GM19351 (cell line): ENCODE measurements around the gene ALPG.

ENCODE experiments used
- ATAC-seq: cut with Tn5 transposase; IDR thresholded peaks from one replicate; pipeline ENCODE4 v1.9.1; 2021; ENCODE audit warnings: mild to moderate bottlenecking, moderate library complexity; ENCODE audit not compliant: unreplicated experiment

Gene ALPG

DNA sequence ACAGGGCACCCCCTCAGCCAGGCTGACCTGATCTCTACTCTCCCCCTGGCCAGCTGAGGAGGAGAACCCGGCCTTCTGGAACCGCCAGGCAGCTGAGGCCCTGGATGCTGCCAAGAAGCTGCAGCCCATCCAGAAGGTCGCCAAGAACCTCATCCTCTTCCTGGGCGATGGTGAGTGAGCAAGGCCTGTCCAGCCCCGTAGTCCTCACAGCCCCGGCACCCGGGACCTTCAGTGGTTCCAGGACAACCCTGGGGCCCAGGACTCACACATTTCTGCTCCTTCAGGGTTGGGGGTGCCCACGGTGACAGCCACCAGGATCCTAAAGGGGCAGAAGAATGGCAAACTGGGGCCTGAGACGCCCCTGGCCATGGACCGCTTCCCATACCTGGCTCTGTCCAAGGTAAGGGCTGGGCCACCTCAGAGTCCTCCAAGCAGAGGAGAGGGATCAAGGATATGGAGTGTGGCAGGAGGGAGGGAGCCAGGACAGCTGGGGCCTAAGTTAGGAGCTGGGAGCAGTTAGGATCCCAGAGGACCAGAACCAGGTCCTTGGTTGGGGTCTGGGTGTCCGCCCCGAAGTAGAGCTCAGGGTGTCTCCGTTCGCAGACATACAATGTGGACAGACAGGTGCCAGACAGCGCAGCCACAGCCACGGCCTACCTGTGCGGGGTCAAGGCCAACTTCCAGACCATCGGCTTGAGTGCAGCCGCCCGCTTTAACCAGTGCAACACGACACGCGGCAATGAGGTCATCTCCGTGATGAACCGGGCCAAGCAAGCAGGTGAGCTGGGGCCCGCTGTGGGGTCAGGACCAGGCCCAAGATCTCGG is 49.9 kb downstream of the ALPG start:
- no peak for ATAC-seq

DNA sequence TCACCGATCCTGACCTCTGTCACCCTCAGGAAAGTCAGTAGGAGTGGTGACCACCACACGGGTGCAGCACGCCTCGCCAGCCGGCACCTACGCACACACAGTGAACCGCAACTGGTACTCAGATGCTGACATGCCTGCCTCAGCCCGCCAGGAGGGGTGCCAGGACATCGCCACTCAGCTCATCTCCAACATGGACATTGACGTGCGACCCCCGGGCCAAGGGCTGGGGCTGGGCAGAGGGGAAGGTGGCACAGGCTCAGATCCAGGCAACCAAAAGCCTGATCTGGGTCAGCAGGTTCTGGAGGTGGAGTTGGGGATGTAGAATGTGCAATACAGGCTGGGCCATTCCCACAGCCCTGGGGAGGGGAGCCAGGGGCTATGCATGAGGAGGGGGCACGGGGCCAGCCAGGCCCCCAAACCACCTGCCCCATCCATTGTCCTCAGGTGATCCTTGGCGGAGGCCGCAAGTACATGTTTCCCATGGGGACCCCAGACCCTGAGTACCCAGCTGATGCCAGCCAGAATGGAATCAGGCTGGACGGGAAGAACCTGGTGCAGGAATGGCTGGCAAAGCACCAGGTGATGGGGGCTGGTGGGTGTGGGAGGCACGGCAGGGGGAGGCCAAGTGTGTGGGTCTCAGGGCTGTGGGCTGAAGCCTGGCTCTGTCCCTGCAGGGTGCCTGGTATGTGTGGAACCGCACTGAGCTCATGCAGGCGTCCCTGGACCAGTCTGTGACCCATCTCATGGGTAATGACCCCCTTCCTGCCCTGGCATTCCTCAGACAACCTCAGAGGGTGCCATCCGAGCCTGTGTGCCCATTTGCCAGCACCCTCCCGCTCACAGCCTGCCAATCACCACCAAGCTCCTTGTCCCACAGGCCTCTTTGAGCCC is 50.7 kb downstream of the ALPG start:
- no peak for ATAC-seq

DNA sequence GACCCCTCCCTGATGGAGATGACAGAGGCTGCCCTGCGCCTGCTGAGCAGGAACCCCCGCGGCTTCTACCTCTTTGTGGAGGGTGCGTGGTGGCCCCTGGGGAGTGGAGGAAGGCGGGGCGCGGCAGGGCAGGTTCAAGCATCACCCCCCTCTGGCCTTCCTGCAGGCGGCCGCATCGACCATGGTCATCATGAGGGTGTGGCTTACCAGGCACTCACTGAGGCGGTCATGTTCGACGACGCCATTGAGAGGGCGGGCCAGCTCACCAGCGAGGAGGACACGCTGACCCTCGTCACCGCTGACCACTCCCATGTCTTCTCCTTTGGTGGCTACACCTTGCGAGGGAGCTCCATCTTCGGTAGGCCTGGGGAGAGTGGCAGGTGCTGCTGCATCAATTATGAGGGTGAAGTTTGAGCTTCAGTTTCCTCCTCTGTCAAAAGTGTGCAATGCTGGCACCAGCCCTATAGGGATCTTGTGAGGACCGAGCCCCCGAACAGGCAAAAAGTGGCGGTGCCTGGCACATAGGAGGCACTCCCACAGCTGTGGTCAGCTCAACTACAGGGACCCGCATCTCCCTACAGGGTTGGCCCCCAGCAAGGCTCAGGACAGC is 51.5 kb downstream of the ALPG start:
- ATAC-seq = no peak

DNA sequence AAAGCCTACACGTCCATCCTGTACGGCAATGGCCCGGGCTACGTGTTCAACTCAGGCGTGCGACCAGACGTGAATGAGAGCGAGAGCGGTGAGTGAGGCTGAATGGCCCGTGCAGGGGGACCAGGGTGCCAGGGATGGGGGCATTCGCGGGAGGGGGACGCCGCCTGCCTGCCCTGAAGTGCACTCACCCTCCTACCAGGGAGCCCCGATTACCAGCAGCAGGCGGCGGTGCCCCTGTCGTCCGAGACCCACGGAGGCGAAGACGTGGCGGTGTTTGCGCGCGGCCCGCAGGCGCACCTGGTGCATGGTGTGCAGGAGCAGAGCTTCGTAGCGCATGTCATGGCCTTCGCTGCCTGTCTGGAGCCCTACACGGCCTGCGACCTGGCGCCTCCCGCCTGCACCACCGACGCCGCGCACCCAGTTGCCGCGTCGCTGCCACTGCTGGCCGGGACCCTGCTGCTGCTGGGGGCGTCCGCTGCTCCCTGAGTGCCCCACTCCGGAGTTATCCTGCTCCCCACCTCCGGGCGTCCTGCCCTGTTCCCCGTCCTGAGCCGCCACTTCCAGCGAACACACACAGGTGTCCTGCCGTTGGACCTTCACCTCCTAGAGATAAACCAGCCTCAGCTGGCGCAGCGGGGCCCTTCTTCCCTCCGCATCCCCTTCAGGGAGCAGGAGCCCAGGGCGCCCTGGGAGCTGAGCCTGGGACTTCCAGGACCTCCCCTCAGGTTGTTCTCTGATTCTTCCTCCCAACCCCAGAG is 52.2 kb downstream of the ALPG start:
- ATAC-seq = no peak

DNA sequence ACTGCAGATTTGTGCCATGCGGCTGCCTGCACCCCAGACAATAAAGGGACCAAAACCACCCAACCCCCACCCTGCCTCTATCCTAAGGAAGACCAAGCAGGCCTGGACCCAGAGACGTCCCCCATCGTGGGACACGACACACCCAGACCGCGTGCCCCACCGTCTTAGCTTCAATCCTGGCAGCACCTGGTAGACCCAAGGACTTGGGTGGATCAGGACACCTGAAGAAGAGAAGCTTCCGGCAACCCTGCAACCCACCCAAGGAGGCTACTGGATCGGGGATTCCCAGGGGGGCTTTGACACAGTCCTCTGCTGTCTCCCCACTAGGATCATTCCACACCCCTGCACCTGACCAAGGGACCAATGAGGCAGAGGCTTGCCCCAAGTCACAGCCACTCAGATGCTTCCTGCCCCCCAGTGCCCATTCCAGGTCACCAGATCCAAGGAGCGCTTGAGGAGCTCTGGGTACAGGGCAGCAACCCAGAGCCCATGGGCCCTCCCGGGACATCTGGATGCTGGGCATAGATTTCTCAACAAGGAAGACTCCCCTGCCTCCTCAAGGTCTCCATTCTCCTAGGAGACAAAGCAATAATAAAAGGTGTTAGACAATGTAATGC is 52.9 kb downstream of the ALPG start:
- ATAC-seq = no peak

DNA sequence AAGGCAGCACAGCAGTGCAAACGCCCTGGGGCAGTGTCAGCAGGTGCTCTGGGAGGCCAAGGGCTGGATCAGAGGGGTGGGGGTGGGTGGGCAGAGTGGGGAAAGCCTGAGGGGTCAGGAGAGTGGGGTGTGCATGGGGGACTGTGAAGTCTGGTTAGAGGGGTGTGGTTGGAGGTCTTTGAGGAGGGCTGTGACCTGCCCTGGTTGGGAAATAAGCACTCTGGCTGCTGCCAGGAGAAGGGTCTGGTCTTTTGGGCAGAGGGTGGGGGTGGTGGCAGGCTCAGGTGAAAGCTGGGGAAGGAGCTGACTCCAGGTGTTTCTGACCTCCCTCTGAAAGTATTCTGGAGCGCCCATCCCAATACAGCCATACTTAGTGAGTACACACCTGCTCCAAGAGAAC is 53.5 kb downstream of the ALPG start:
- ATAC-seq = no peak
